ENCODE results near the gene TFF2.

- TF ChIP-seq CTCF (IDR thresholded peaks at IDR 0.05 in 4 of 5, conservative IDR thresholded peaks at IDR 0.05 in 1 of 5) = no peak
- no peak for TF ChIP-seq POLR2A (IDR thresholded peaks at IDR 0.05)
Observed at GRCh38 chr21:42343556-42343955, 7.2 kb downstream of the TFF2 start.

All from gastrocnemius medialis (tissue), 4 donors.